HFFc6 (cell line): ENCODE data around the gene STRBP. TPM values are rescaled to one million over a fixed set of nuclear protein-coding genes. Genes with fewer than 3 reads are reported as not detected.

Source experiments
- DNase-seq: peaks from one replicate; pipeline ENCODE4 v3.0.0-alpha.2; 2018
- H3K27ac Mint-ChIP-seq: 2 replicates; pipeline ENCODE4 v1.8.0; 2020; ENCODE audit warnings: mild to moderate bottlenecking, mixed read lengths
- H3K27me3 Mint-ChIP-seq: 2 replicates; pipeline ENCODE4 v1.8.0; 2021; ENCODE audit warnings: mild to moderate bottlenecking, moderate library complexity, mixed read lengths; ENCODE audit not compliant: insufficient read depth
- H3K36me3 Mint-ChIP-seq: 2 replicates; pipeline ENCODE4 v1.8.0; 2021; ENCODE audit warnings: low read depth, mixed read lengths
- H3K4me1 Mint-ChIP-seq: 2 replicates; pipeline ENCODE4 v1.8.0; 2020; ENCODE audit warnings: low read depth, mixed read lengths
- H3K4me3 Mint-ChIP-seq: 2 replicates; pipeline ENCODE4 v1.8.0; 2020; ENCODE audit warnings: mild to moderate bottlenecking, moderate library complexity, mixed read lengths
- H3K9me3 Mint-ChIP-seq: 2 replicates; pipeline ENCODE4 v1.8.0; 2020; ENCODE audit warnings: mild to moderate bottlenecking, mixed read lengths
- CTCF ChIP-seq: fragments of 200-600 bp; sonication (generic); IDR thresholded peaks from 2 replicates; pipeline ENCODE4 v1.5.0; 2021; ENCODE audit warnings: antibody characterized with exemption, mild to moderate bottlenecking
- total RNA-seq, 6 experiments: library from RNA; stranded (reverse); fragmentation: NEBNext Ultra II Directional; extraction: Animal tissue kit (Norgen Biotek cat#: 25700); gene quantifications; 2 replicates in 1 of 6; 3 replicates in 5 of 6; pipeline ENCODE4 v1.2.3, GENCODE V29; 2021

The STRBP gene
- total RNA-seq, 6 experiments from 2014 or later, result 1.4 to 2.5 (median 1.9) TPM

- DNase-seq, result no peak
- H3K27me3 Mint-ChIP-seq, result peaks cover 7% of the 10 kb centered on the region
- no peak for TF ChIP-seq CTCF
- no peaks in the 10 kb centered on the region for H3K9me3 Mint-ChIP-seq
- H3K27ac Mint-ChIP-seq, result no peak overlapping the region
- no peaks in the 10 kb centered on the region for H3K36me3 Mint-ChIP-seq
- no peak overlapping the region for H3K4me3 Mint-ChIP-seq
- no peaks in the 10 kb centered on the region for H3K4me1 Mint-ChIP-seq
Measured at GRCh38 chr9:123290764-123291163, 22.4 kb upstream of the STRBP start.

- H3K4me1 Mint-ChIP-seq, result no peaks in the 10 kb centered on the region
- no peaks in the 10 kb centered on the region for H3K9me3 Mint-ChIP-seq
- H3K27me3 Mint-ChIP-seq, result peaks cover 4% of the 10 kb centered on the region
- no peak for DNase-seq
- no peak for TF ChIP-seq CTCF
- no peak overlapping the region for H3K27ac Mint-ChIP-seq
- no peak overlapping the region for H3K4me3 Mint-ChIP-seq
- no peaks in the 10 kb centered on the region for H3K36me3 Mint-ChIP-seq
Measured at GRCh38 chr9:123287639-123288038, 19.3 kb upstream of the STRBP start.

GRCh38 chr9:123286324-123286723 is 17.9 kb upstream of the STRBP start:
- Mint-ChIP-seq H3K27ac (no peak overlapping the region), H3K36me3 (no peaks in the 10 kb centered on the region), H3K9me3 (no peaks in the 10 kb centered on the region), H3K27me3 (peaks cover 4% of the 10 kb centered on the region), H3K4me3 (no peak overlapping the region), H3K4me1 (no peaks in the 10 kb centered on the region)
- no peak for DNase-seq
- TF ChIP-seq CTCF, result no peak

GRCh38 chr9:123284656-123285055 is 16.3 kb upstream of the STRBP start:
- no peaks in the 10 kb centered on the region for H3K9me3 Mint-ChIP-seq
- H3K4me3 Mint-ChIP-seq, result no peak overlapping the region
- peaks cover 4% of the 10 kb centered on the region; the same call in 1 of the 2 replicates for H3K27me3 Mint-ChIP-seq
- no peaks in the 10 kb centered on the region for H3K4me1 Mint-ChIP-seq
- TF ChIP-seq CTCF, result no peak
- H3K36me3 Mint-ChIP-seq, result no peaks in the 10 kb centered on the region
- no peak for DNase-seq
- no peak overlapping the region for H3K27ac Mint-ChIP-seq

GRCh38 chr9:123283455-123283854 is 15.1 kb upstream of the STRBP start:
- H3K4me1 Mint-ChIP-seq, result no peaks in the 10 kb centered on the region
- no peak for DNase-seq

More at GRCh38 chr9:123283455-123283854, 15.1 kb upstream of the STRBP start:
- Mint-ChIP-seq H3K27ac (no peak overlapping the region), H3K9me3 (peaks cover 6% of the 10 kb centered on the region; the same call in 1 of the 2 replicates), H3K4me3 (no peak overlapping the region), H3K36me3 (no peaks in the 10 kb centered on the region), H3K27me3 (peaks cover 9% of the 10 kb centered on the region)
- TF ChIP-seq CTCF, result no peak
